CD4-positive, alpha-beta T cell (primary cell): ENCODE results near the gene AK5. TPM values are rescaled to one million over a fixed set of nuclear protein-coding genes. Genes with fewer than 3 reads are reported as not detected.

Experiments used
- ATAC-seq: fragments of 200-7000 bp; cut with Tn5 transposase; one replicate; pipeline ENCODE4 v1.10.0; 2022; ENCODE audit warnings: mild to moderate bottlenecking; ENCODE audit not compliant: poor library complexity
- CTCF ChIA-PET: fragments of 350-600 bp; sonication (Branson Sonifier 250); formaldehyde crosslinking; loops from one replicate; lab custom pipeline; 2021; ENCODE audit warnings: antibody characterized with exemption, inconsistent platforms; lab: Charles Lee
- POLR2A ChIA-PET: fragments of 350-600 bp; sonication (Branson Sonifier 250); formaldehyde crosslinking; loops from one replicate; lab custom pipeline; 2021; ENCODE audit warnings: antibody characterized with exemption, inconsistent platforms; lab: Charles Lee
- DNase-seq, 14 experiments: peaks; one replicate each; pipeline ENCODE4 v3.0.0-alpha.2; 2013 to 2020; ENCODE audit warnings: mixed read lengths in 2 of 14
- H3K27ac ChIP-seq, 2 donors: one replicate each; pipeline versions ENCODE4 v1.5.1 to v1.7.0; 2013; ENCODE audit warnings: low read length in 2 of 2, low read depth in 1 of 2, mild to moderate bottlenecking in 1 of 2
- H3K27me3 ChIP-seq, 2 experiments: 1 replicate in 1 of 2; 2 replicates in 1 of 2; pipeline versions ENCODE4 v1.6.1 to v1.7.0; 2013; ENCODE audit warnings: low read length in 2 of 2, control low read depth in 1 of 2, mild to moderate bottlenecking in 1 of 2, moderate library complexity in 1 of 2; ENCODE audit not compliant: insufficient read depth in 2 of 2, control insufficient read depth in 1 of 2
- H3K36me3 ChIP-seq: one replicate; pipeline ENCODE4 v1.6.1; 2013; ENCODE audit warnings: low read length, control low read depth; ENCODE audit not compliant: insufficient read depth
- H3K4me1 ChIP-seq: one replicate; pipeline ENCODE4 v1.6.1; 2013; ENCODE audit warnings: low read length, control low read depth; ENCODE audit not compliant: insufficient read depth
- H3K4me3 ChIP-seq: one replicate; pipeline ENCODE4 v1.5.1; 2013; ENCODE audit warnings: mild to moderate bottlenecking, low read length, moderate library complexity
- H3K9me3 ChIP-seq, 2 experiments: 1 replicate in 1 of 2; 2 replicates in 1 of 2; pipeline versions ENCODE4 v1.6.1 to v1.7.0; 2013; ENCODE audit warnings: low read length in 2 of 2, mild to moderate bottlenecking in 2 of 2, control low read depth in 1 of 2, moderate library complexity in 1 of 2; ENCODE audit not compliant: control insufficient read depth in 1 of 2, insufficient read depth in 1 of 2
- H3K27ac Mint-ChIP-seq: one replicate; pipeline ENCODE4 v1.8.0; 2020; ENCODE audit warnings: mixed read lengths
- H3K27me3 Mint-ChIP-seq: one replicate; pipeline ENCODE4 v1.8.0; 2021; ENCODE audit warnings: mixed read lengths
- H3K36me3 Mint-ChIP-seq: one replicate; pipeline ENCODE4 v1.8.0; 2021; ENCODE audit warnings: low read depth, mixed read lengths
- H3K4me1 Mint-ChIP-seq: one replicate; pipeline ENCODE4 v1.8.0; 2021; ENCODE audit warnings: low read depth, mixed read lengths
- H3K4me3 Mint-ChIP-seq: one replicate; pipeline ENCODE4 v1.8.0; 2020; ENCODE audit warnings: mild to moderate bottlenecking, mixed read lengths
- H3K9me3 Mint-ChIP-seq: one replicate; pipeline ENCODE4 v1.8.0; 2020; ENCODE audit warnings: mixed read lengths
- intact Hi-C, 2 experiments: fragments of 100-400 bp; cut with DNase I in 1 of 2; cut with micrococcal nuclease in 1 of 2; formaldehyde crosslinking; loops; one replicate each; pipeline versions ENCODE4 v1.15.1 to v1.9.0; 2023 to 2025; cut with DNase I, micrococcal nuclease
- total RNA-seq, 174 experiments: library from RNA in 2 of 174; stranded (reverse) in 2 of 174; gene quantifications; one replicate each; pipeline ENCODE4 v1.2.3 and lab custom pipeline; 2021 to 2026
- TF ChIP-seq, protein P1 (sequence below): fragments of 200-600 bp; IDR thresholded peaks from one replicate; pipeline ENCODE4 v1.8.0; 2022; ENCODE audit warnings: antibody characterized with exemption, mild to moderate bottlenecking

AK5 gene
- total RNA-seq, 2 experiments from 2014 or later: 32.0 TPM

DNA sequence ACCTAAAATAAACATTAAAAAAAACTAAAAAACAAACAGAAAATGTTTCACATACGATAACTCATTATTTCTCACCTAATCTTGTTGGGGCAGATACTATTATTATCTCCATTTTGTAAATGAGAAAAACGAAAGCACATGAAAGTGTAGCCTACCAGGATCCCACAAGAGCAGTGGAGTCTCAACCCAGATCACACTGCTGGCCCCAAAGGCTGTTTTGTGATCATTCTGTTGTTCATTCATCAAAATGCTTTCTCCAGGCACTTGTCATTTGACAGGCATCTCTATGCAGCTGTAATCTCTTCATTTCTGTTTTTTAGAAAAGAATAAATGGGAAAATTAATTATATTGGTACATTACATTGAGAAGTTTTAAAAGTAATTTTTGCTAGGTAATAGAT lies 67.5 kb downstream of the AK5 start:
- Mint-ChIP-seq H3K4me3 (no peak overlapping the region), H3K27me3 (no peaks in the 10 kb centered on the region), H3K36me3 (peaks cover 60% of the 10 kb centered on the region), H3K4me1 (peaks cover 21% of the 10 kb centered on the region), H3K9me3 (no peaks in the 10 kb centered on the region), H3K27ac (no peak overlapping the region)
- TF ChIP-seq, protein P1, sequence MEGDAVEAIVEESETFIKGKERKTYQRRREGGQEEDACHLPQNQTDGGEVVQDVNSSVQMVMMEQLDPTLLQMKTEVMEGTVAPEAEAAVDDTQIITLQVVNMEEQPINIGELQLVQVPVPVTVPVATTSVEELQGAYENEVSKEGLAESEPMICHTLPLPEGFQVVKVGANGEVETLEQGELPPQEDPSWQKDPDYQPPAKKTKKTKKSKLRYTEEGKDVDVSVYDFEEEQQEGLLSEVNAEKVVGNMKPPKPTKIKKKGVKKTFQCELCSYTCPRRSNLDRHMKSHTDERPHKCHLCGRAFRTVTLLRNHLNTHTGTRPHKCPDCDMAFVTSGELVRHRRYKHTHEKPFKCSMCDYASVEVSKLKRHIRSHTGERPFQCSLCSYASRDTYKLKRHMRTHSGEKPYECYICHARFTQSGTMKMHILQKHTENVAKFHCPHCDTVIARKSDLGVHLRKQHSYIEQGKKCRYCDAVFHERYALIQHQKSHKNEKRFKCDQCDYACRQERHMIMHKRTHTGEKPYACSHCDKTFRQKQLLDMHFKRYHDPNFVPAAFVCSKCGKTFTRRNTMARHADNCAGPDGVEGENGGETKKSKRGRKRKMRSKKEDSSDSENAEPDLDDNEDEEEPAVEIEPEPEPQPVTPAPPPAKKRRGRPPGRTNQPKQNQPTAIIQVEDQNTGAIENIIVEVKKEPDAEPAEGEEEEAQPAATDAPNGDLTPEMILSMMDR: no peak
- Histone ChIP-seq H3K4me1 (peaks cover 4% of the 10 kb centered on the region), H3K4me3 (no peak overlapping the region), H3K27ac (no peak overlapping the region), H3K27me3 (no peaks in the 10 kb centered on the region), H3K36me3 (no peaks in the 10 kb centered on the region), H3K9me3 (peaks cover 0 to 4% of the 10 kb centered on the region in 2 experiments)
- POLR2A ChIA-PET: no interaction called here
- DNase-seq: no peak
- CTCF ChIA-PET: no interaction called here
- no peak for ATAC-seq
- intact Hi-C loops: no loop called here

DNA sequence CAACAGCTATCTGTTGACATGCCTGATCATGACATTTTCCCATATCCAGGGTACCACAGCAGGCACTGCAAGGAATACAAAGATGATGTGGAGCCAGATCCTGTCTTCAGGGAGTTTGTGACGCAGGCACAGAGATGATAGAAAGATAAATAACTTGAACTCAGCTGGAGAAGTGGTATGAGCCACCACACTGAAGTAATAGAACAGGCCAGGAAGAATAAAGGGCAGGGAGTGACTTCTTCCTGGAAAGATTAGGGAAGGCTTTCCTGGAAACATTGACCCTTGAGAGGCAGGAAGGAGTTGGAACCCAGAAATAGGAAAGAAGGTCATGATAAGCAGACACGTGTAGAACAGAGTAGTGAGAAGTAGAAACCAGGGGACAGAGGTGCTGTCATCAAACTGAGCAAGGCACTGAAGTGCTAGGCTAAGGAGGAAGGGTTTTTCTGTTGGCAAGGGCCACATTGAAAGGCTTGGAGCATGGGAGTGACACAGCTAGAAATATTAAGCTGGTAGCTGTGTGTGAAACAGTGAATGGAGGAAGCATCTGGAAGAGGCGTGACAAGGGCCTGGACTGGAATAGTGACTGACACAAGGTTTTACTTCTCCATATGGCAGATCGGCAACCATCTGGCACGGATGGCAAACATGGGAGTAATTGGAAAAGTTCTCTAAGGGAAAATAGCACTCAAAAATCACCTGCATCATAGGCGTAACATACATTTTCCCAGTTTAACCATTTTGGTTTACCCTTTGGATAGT lies 68.4 kb downstream of the AK5 start:
- intact Hi-C loops: no loop called here
- H3K4me1 ChIP-seq: peaks cover 4% of the 10 kb centered on the region
- H3K27me3 ChIP-seq: no peaks in the 10 kb centered on the region
- ATAC-seq (no peak), DNase-seq (peak in 2 of 14 experiments; percentile 6 to 9)
- Mint-ChIP-seq H3K27me3 (no peaks in the 10 kb centered on the region), H3K27ac (no peak overlapping the region), H3K4me1 (peaks cover 21% of the 10 kb centered on the region), H3K4me3 (no peak overlapping the region), H3K9me3 (no peaks in the 10 kb centered on the region), H3K36me3 (peaks cover 55% of the 10 kb centered on the region)
- H3K9me3 ChIP-seq: peaks cover 0 to 4% of the 10 kb centered on the region in 2 experiments
- no peak overlapping the region for H3K4me3 ChIP-seq
- POLR2A ChIA-PET: no interaction called here
- TF ChIP-seq, protein P1: no peak
- no peaks in the 10 kb centered on the region for H3K36me3 ChIP-seq
- CTCF ChIA-PET: no interaction called here
- no peak overlapping the region for H3K27ac ChIP-seq

GRCh38 chr1:77354536-77354935 lies 72.7 kb downstream of the AK5 start:
- Histone ChIP-seq H3K36me3 (no peaks in the 10 kb centered on the region), H3K4me1 (no peaks in the 10 kb centered on the region), H3K27me3 (no peaks in the 10 kb centered on the region), H3K9me3 (peaks cover 0 to 5% of the 10 kb centered on the region in 2 experiments), H3K27ac (no peak overlapping the region), H3K4me3 (no peak overlapping the region)
- Mint-ChIP-seq H3K36me3 (peaks cover 50% of the 10 kb centered on the region), H3K27ac (no peak overlapping the region), H3K4me3 (no peak overlapping the region), H3K9me3 (no peaks in the 10 kb centered on the region), H3K27me3 (no peaks in the 10 kb centered on the region), H3K4me1 (peaks cover 7% of the 10 kb centered on the region)
- ChIA-PET CTCF (interaction anchor here (1.2 kb wide), 1 partner anchor 10 kb away, joined by 3 read pairs; no protein-coding TSS in a partner anchor), POLR2A (no interaction called here)
- DNase-seq: no peak
- TF ChIP-seq, protein P1: no peak
- ATAC-seq: no peak
- intact Hi-C loops: no loop called here
